ENCODE measurements around the gene RPL41.

DNA sequence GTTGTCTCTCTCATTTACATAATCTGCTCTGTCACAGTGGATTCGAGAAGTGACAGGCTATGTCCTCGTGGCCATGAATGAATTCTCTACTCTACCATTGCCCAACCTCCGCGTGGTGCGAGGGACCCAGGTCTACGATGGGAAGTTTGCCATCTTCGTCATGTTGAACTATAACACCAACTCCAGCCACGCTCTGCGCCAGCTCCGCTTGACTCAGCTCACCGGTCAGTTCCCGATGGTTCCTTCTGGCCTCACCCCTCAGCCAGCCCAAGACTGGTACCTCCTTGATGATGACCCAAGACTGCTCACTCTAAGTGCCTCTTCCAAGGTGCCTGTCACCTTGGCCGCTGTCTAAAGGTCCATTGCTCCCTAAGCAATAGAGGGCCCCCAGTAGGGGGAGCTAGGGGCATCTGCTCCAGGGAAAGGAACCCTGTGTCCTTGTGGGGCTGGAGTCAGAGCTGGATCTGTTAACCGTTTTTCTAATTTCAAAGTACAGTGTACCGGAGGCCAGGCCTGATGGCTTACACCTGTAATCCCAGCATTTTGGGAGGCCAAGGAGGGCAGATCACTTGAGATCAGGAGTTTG lies 31.4 kb upstream of the RPL41 start:
- no peak for TF ChIP-seq ZNF146 (tag by site-specific recombination; IDR thresholded peaks at IDR 0.05)
- 0 out of 2 replicates have a peak, but pooled peaks have one; percentile 10 for TF ChIP-seq CTCF (tag by site-specific recombination; IDR thresholded peaks at IDR 0.05)
- no peak for TF ChIP-seq ZNF274 (IDR thresholded peaks at IDR 0.05; ENCODE audit: low read length)
- TF ChIP-seq ZNF274 (tag by site-specific recombination; IDR thresholded peaks at IDR 0.05; ENCODE audit: borderline replicate concordance), result no peak
- no peak for TF ChIP-seq OSR2 (tag by site-specific recombination; IDR thresholded peaks at IDR 0.05)
- TF ChIP-seq KLF17 (tag by site-specific recombination; IDR thresholded peaks at IDR 0.05), result no peak
- TF ChIP-seq ZXDB (tag by site-specific recombination; IDR thresholded peaks at IDR 0.05), result no peak

All from HEK293 (cell line).